ENCODE results near the gene ABCA10.

- TF ChIP-seq CTCF (IDR thresholded peaks at IDR 0.05; ENCODE audit: low read depth, low read length, missing input control) (no peak), JUND (IDR thresholded peaks at IDR 0.05) (no peak), FOXA1 (IDR thresholded peaks at IDR 0.05) (no peak), RXRA (IDR thresholded peaks at IDR 0.05) (no peak)
Observed at GRCh38 chr17:69173118-69173517, 55.5 kb downstream of the ABCA10 start.

All from liver (tissue), 3 donors.